ENCODE results near the gene YTHDF2.

DNA sequence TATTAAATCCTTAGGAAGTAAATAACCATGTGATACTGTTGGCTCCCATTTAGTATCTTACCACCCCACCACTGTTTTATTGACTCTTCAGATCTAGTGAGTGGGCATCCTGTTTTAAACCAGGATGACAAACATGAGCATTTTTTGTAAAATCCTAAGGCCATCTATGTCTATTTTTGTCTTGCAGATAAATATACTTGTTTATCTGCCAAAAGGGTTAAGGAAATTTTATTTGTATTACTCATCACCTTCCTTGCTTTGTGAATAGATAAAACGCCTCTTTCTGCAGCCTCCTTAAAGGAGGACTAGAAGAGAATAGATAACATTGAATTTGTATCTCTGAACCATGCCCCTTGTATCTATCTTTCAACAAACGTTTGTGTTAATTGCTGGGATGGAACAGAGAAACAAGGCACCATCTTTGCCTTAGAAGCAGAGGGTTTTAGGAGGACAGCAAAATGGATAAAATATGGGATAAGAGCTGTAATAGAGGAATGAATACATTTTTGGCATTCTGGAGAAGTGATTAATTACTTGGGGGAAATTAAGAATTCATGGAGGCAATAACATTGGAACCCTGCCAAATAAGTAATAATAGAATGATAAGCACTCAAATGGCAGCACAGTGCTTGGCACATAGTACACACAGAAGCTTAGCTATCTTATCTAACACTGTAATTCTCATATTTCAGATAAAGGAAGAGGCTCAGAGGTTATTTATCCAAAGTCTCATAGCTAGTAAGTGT is 14.7 kb downstream of the YTHDF2 start:
- TF ChIP-seq, protein P1, sequence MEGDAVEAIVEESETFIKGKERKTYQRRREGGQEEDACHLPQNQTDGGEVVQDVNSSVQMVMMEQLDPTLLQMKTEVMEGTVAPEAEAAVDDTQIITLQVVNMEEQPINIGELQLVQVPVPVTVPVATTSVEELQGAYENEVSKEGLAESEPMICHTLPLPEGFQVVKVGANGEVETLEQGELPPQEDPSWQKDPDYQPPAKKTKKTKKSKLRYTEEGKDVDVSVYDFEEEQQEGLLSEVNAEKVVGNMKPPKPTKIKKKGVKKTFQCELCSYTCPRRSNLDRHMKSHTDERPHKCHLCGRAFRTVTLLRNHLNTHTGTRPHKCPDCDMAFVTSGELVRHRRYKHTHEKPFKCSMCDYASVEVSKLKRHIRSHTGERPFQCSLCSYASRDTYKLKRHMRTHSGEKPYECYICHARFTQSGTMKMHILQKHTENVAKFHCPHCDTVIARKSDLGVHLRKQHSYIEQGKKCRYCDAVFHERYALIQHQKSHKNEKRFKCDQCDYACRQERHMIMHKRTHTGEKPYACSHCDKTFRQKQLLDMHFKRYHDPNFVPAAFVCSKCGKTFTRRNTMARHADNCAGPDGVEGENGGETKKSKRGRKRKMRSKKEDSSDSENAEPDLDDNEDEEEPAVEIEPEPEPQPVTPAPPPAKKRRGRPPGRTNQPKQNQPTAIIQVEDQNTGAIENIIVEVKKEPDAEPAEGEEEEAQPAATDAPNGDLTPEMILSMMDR (IDR thresholded peaks at IDR 0.05 in 4 of 5, conservative IDR thresholded peaks at IDR 0.05 in 1 of 5): no peak
- TF ChIP-seq POLR2A (IDR thresholded peaks at IDR 0.05): no peak

Data from gastrocnemius medialis (tissue), 4 donors.